A549 (cell line): ENCODE data around the gene MRFAP1L1.

ENCODE experiments used
- CHD4 ChIP-seq: fragments of 200-600 bp; sonication (generic); IDR thresholded peaks from 2 replicates; pipeline ENCODE4 v1.6.1; 2016; ENCODE audit warnings: antibody characterized with exemption, mild to moderate bottlenecking, borderline replicate concordance
- CTCF ChIP-seq: fragments of >200 bp; sonication (Bioruptor Twin); formaldehyde crosslinking; IDR thresholded peaks from 3 replicates; pipeline ENCODE4 v1.5.1; 2016
- FOSL2 ChIP-seq, 2 experiments: fragments of 450-650 bp in 1 of 2; fragments of >200 bp in 1 of 2; sonication (Bioruptor Twin) in 1 of 2; formaldehyde crosslinking; IDR thresholded peaks; 2 replicates each; pipeline versions ENCODE4 v1.5.0 to v1.6.1; 2016 to 2020; ENCODE audit warnings: mild to moderate bottlenecking in 1 of 2, moderate library complexity in 1 of 2
- MYC ChIP-seq: IDR thresholded peaks from 2 replicates; pipeline ENCODE4 v1.6.1; 2012; ENCODE audit warnings: mild to moderate bottlenecking, inconsistent platforms, low read length, improper control_type of control experiment, borderline replicate concordance
- POLR2A ChIP-seq: IDR thresholded peaks from 2 replicates; pipeline ENCODE4 v1.6.1; 2012; ENCODE audit warnings: mild to moderate bottlenecking, low read length
- RAD21 ChIP-seq, 2 experiments: fragments of >200 bp in 1 of 2; sonication (Bioruptor Twin) in 1 of 2; formaldehyde crosslinking in 1 of 2; IDR thresholded peaks in 1 of 2; conservative IDR thresholded peaks in 1 of 2; 2 replicates in 1 of 2; 3 replicates in 1 of 2; pipeline ENCODE4 v1.6.1; 2012 to 2018; ENCODE audit warnings: inconsistent platforms in 1 of 2
- TFCP2L1 ChIP-seq: fragments of 250-450 bp; sonication (Bioruptor Pico); IDR thresholded peaks from 2 replicates; pipeline ENCODE4 v1.5.0; 2021; ENCODE audit warnings: mild to moderate bottlenecking

GRCh38 chr4:6734165-6734786 lies 24.6 kb upstream of the MRFAP1L1 start:
- no peak for TF ChIP-seq CTCF
- TF ChIP-seq FOSL2 (IDR thresholded peaks at IDR 0.05) = no peak
- no peak for TF ChIP-seq FOSL2 (CRISPR knock-in tag; IDR thresholded peaks at IDR 0.05)
- TF ChIP-seq MYC = no peak
- TF ChIP-seq CHD4 = no peak
- no peak for TF ChIP-seq RAD21 (conservative IDR thresholded peaks at IDR 0.05 in 1 of 2, IDR thresholded peaks at IDR 0.05 in 1 of 2)
- TF ChIP-seq TFCP2L1 (CRISPR knock-in tag) = no peak
- TF ChIP-seq POLR2A = no peak
